Keratinocyte (primary cell): ENCODE results near the gene SGSM1. TPM values are rescaled to one million over a fixed set of nuclear protein-coding genes. Genes with fewer than 3 reads are reported as not detected.

ENCODE experiments used
- DNase-seq: peaks from one replicate; pipeline ENCODE4 v3.0.0-alpha.2; 2011; ENCODE audit warnings: low read depth, missing footprints, low spot score
- FAIRE-seq: peaks from 2 replicates; lab custom pipeline; 2011; peaks lifted over from hg19 to GRCh38; lab: Jason Lieb, UNC
- H2AFZ ChIP-seq: 2 replicates; pipeline ENCODE4 v1.6.0; 2012; ENCODE audit warnings: low read length, control low read depth, inconsistent platforms; ENCODE audit not compliant: control insufficient read depth
- H3K27ac ChIP-seq: 2 replicates; pipeline ENCODE4 v1.5.1; 2011; ENCODE audit warnings: low read length; ENCODE audit not compliant: control insufficient read depth, insufficient read depth
- H3K27me3 ChIP-seq: 3 replicates; pipeline ENCODE4 v1.6.0; 2011; ENCODE audit warnings: low read length; ENCODE audit not compliant: control insufficient read depth, insufficient read depth; ENCODE audit errors: extremely low read depth
- H3K36me3 ChIP-seq, 2 experiments: 2 replicates in 1 of 2; 3 replicates in 1 of 2; pipeline ENCODE4 v1.5.1; 2011; ENCODE audit warnings: low read length in 2 of 2, mild to moderate bottlenecking in 1 of 2; ENCODE audit not compliant: control insufficient read depth in 2 of 2, insufficient read depth in 2 of 2; ENCODE audit errors: extremely low read depth in 1 of 2
- H3K4me1 ChIP-seq: 3 replicates; pipeline ENCODE4 v1.5.1; 2011; ENCODE audit warnings: low read length; ENCODE audit not compliant: control insufficient read depth, insufficient read depth; ENCODE audit errors: extremely low read depth
- H3K4me2 ChIP-seq: 3 replicates; pipeline ENCODE4 v1.6.0; 2011; ENCODE audit warnings: low read depth, low read length; ENCODE audit not compliant: control insufficient read depth, insufficient read depth; ENCODE audit errors: extremely low read depth
- H3K4me3 ChIP-seq, 3 experiments: fragments of 200-600 bp in 1 of 3; sonication (generic) in 1 of 3; 2 replicates in 2 of 3; 3 replicates in 1 of 3; pipeline ENCODE4 v1.5.1; 2011 to 2016; ENCODE audit warnings: low read length in 3 of 3, mild to moderate bottlenecking in 3 of 3, control low read depth in 2 of 3, inconsistent platforms in 1 of 3, low read depth in 1 of 3, mixed read lengths in 1 of 3, mixed run types in 1 of 3, moderate library complexity in 1 of 3; ENCODE audit not compliant: control insufficient read depth in 2 of 3, insufficient read depth in 2 of 3; ENCODE audit errors: extremely low read depth in 1 of 3
- H3K79me2 ChIP-seq: 2 replicates; pipeline ENCODE4 v1.6.0; 2012; ENCODE audit warnings: low read length; ENCODE audit not compliant: control insufficient read depth, insufficient read depth
- H3K9ac ChIP-seq: 3 replicates; pipeline ENCODE4 v1.6.0; 2011; ENCODE audit warnings: low read length; ENCODE audit not compliant: control insufficient read depth, insufficient read depth; ENCODE audit errors: extremely low read depth
- H3K9me1 ChIP-seq: 3 replicates; pipeline ENCODE4 v1.6.0; 2011; ENCODE audit warnings: low read length; ENCODE audit not compliant: control insufficient read depth, insufficient read depth; ENCODE audit errors: extremely low read depth
- H3K9me3 ChIP-seq: 2 replicates; pipeline ENCODE4 v1.5.1; 2012; ENCODE audit warnings: low read depth, low read length; ENCODE audit not compliant: control insufficient read depth
- H4K20me1 ChIP-seq: 3 replicates; pipeline ENCODE4 v1.6.0; 2011; ENCODE audit warnings: low read length; ENCODE audit not compliant: control insufficient read depth, insufficient read depth; ENCODE audit errors: extremely low read depth
- CTCF ChIP-seq, 3 experiments: IDR thresholded peaks in 1 of 3; conservative IDR thresholded peaks in 1 of 3; optimal IDR thresholded peaks in 1 of 3; 2 replicates in 2 of 3; 3 replicates in 1 of 3; pipeline versions ENCODE3 to v1.5.1; 2011; ENCODE audit warnings: low read length in 3 of 3, mild to moderate bottlenecking in 3 of 3, moderate library complexity in 2 of 3, control low read depth in 1 of 3, inconsistent platforms in 1 of 3; ENCODE audit not compliant: insufficient read depth in 2 of 3; ENCODE audit errors: extremely low read depth in 1 of 3
- EZH2 ChIP-seq: IDR thresholded peaks from one replicate; pipeline ENCODE4 v1.6.1; 2012; ENCODE audit warnings: inconsistent platforms, mild to moderate bottlenecking, low read length, moderate library complexity
- dilution Hi-C: fragments of 300-500 bp; cut with MboI; formaldehyde crosslinking; loops from one replicate; pipeline ENCODE4 v1.7.0; 2020; ENCODE audit warnings: low sequenced_read_pairs; ENCODE audit not compliant: extremely low pct_ligation_motif_present
- polyA plus RNA-seq, 5 experiments: library from polyadenylated mRNA; depleted of rRNA in 3 of 5; stranded (reverse) in 3 of 5; stranded (forward) in 1 of 5; unstranded in 1 of 5; fragments of >200 nt; gene quantifications; 1 replicate in 1 of 5; 2 replicates in 3 of 5; 3 replicates in 1 of 5; pipeline versions ENCODE4 v1.2.1 to v1.2.3, GENCODE V29; 2011 to 2012; ENCODE audit warnings: missing spikeins in 2 of 5, low read depth in 1 of 5, low replicate concordance in 1 of 5

The SGSM1 gene
- polyA plus RNA-seq, 1 donor (not counting 4 experiments of a cell fraction or from before 2014, with no cell fraction given), result not detected

- DNase-seq (no peak), FAIRE-seq (no peak)
- Histone ChIP-seq H2AFZ (peak within 1 kb of the TSS; percentile 87), H3K4me3 (peak within 1 kb of the TSS; percentile 80 to 92 (median 91)), H3K4me1 (peaks cover 40% of the 10 kb centered on the region), H3K27ac (peak within 1 kb of the TSS; percentile 93), H3K9me1 (no peaks in the 10 kb centered on the region), H3K27me3 (no peaks in the 10 kb centered on the region), H3K4me2 (peak within 1 kb of the TSS; percentile 92), H3K79me2 (peaks cover 40% of the 10 kb centered on the region), H3K9me3 (no peaks in the 10 kb centered on the region), H3K9ac (peak within 1 kb of the TSS; percentile 99), H4K20me1 (no peaks in the 10 kb centered on the region), H3K36me3 (no peaks in the 10 kb centered on the region)
- dilution Hi-C loops, result no loop called here
- TF ChIP-seq EZH2 (no peak), CTCF (optimal IDR thresholded peaks at IDR 0.05 in 1 of 3, IDR thresholded peaks at IDR 0.05 in 1 of 3, conservative IDR thresholded peaks at IDR 0.05 in 1 of 3; ENCODE audit: extremely low read depth in 1 of 3, insufficient read depth in 2 of 3, low read length in 3 of 3) (peak; percentile 94 to 100 (median 98))
These were observed 146.2 kb downstream of the SGSM1 start, which contains the start of gene KIAA1671 for GRCh38 chr22:24951942-24952836. Gene KIAA1671, plus strand, starts transcription at chr22:24952716. Its CDS starts 75,284 bp downstream, at chr22:25028000.

GRCh38 chr22:24952837-24953383, 146.9 kb downstream of the SGSM1 start:
- Histone ChIP-seq H3K9me3 (no peaks in the 10 kb centered on the region), H3K9ac (peak overlapping the region; percentile 99), H2AFZ (peak overlapping the region; percentile 87), H3K9me1 (no peaks in the 10 kb centered on the region), H3K4me2 (peak overlapping the region; percentile 92), H3K27ac (peak overlapping the region; percentile 93), H3K4me1 (peaks cover 43% of the 10 kb centered on the region), H4K20me1 (no peaks in the 10 kb centered on the region), H3K79me2 (peaks cover 44% of the 10 kb centered on the region), H3K27me3 (no peaks in the 10 kb centered on the region), H3K4me3 (peak overlapping the region; percentile 80 to 92 (median 91)), H3K36me3 (peaks cover 0 to under 1% of the 10 kb centered on the region in 2 experiments)
- TF ChIP-seq EZH2 (no peak), CTCF (optimal IDR thresholded peaks at IDR 0.05 in 1 of 3, IDR thresholded peaks at IDR 0.05 in 1 of 3, conservative IDR thresholded peaks at IDR 0.05 in 1 of 3; ENCODE audit: extremely low read depth in 1 of 3, insufficient read depth in 2 of 3, low read length in 3 of 3) (no peak)
- dilution Hi-C loops, result no loop called here
- FAIRE-seq, result no peak
- no peak for DNase-seq
